Ovary (tissue), 9 donors: ENCODE measurements around the gene EPM2A. TPM values are rescaled to one million over a fixed set of nuclear protein-coding genes. Genes with fewer than 3 reads are reported as not detected.

Experiments used
- DNase-seq, 5 donors: peaks; one replicate each; pipeline ENCODE4 v3.0.0-alpha.2; 2019 to 2020
- H3K27ac ChIP-seq, 2 donors: fragments of 200-600 bp; one replicate each; pipeline versions ENCODE4 v1.5.1 to v1.8.0; 2019 to 2022
- H3K27me3 ChIP-seq: fragments of 200-600 bp; one replicate; pipeline ENCODE4 v1.8.0; 2022
- H3K36me3 ChIP-seq: fragments of 200-600 bp; sonication (generic); one replicate; pipeline ENCODE4 v1.5.1; 2019
- H3K4me1 ChIP-seq: one replicate; pipeline ENCODE4 v1.8.1; 2013; ENCODE audit warnings: mild to moderate bottlenecking, moderate library complexity; ENCODE audit not compliant: insufficient read depth
- H3K4me3 ChIP-seq: fragments of 200-600 bp; sonication (generic); one replicate; pipeline ENCODE4 v1.5.1; 2017
- H3K9me3 ChIP-seq, 2 donors: fragments of 200-600 bp in 1 of 2; sonication (generic) in 1 of 2; one replicate each; pipeline versions ENCODE4 v1.5.1 to v1.8.1; 2013 to 2019; ENCODE audit warnings: mild to moderate bottlenecking in 1 of 2, moderate library complexity in 1 of 2
- EP300 ChIP-seq: sonication (generic); formaldehyde crosslinking; IDR thresholded peaks from one replicate; pipeline ENCODE4 v1.6.1; 2017; ENCODE audit warnings: antibody characterized with exemption
- POLR2A ChIP-seq: fragments of 450-650 bp; IDR thresholded peaks from one replicate; pipeline ENCODE4 v1.6.1; 2017; ENCODE audit warnings: antibody characterized with exemption, mild to moderate bottlenecking, moderate library complexity
- WGBS, 3 donors: extraction: QIAGEN DNeasy Blood & Tissue Kit in 1 of 3; methylation state at CpG; one replicate each; pipeline versions ENCODE4 v1.1.5 to v1.1.7; 2013 to 2017; 5-methylcytosine and 5-hydroxymethylcytosine counted together
- intact Hi-C, 4 donors: fragments of 100-400 bp; cut with DNase I; formaldehyde crosslinking; loops; one replicate each; pipeline versions ENCODE4 v1.11.0 to v1.15.1; 2022 to 2023
- polyA plus RNA-seq, 2 donors: library from polyadenylated mRNA; stranded (reverse); fragments of 200-250 nt in 1 of 2; fragments of 350-450 nt in 1 of 2; fragmentation: Illumina TruSeq in 1 of 2; extraction: RNeasy Lipid Tissue Mini Kit (QIAGEN cat#74804) in 1 of 2; gene quantifications; one replicate each; pipeline ENCODE4 v1.2.3, GENCODE V29; 2013 to 2014
- small RNA-seq: library from RNA; depleted of rRNA; stranded (forward); fragments of <200 nt; gene quantifications from one replicate; pipeline ENCODE3, GENCODE V24; 2016
- total RNA-seq, 7 donors: library from RNA; depleted of rRNA in 2 of 7; stranded (reverse); fragments of >200 nt in 2 of 7; fragmentation: NEBNext Ultra II Directional in 3 of 7; extraction: Animal tissue kit (Norgen Biotek cat#: 25700) in 3 of 7; gene quantifications; one replicate each; pipeline versions ENCODE4 v1.1.0 to v1.2.4, GENCODE V29; 2016 to 2023
- TF ChIP-seq, protein P1 (sequence below), 3 donors: fragments of 450-650 bp in 2 of 3; fragments of 200-600 bp in 1 of 3; IDR thresholded peaks; one replicate each; pipeline versions ENCODE4 v1.5.1 to v1.8.0; 2016 to 2022; ENCODE audit warnings: antibody characterized with exemption in 3 of 3, mild to moderate bottlenecking in 1 of 3
- donor health status: DM: no; HTN: no; CAD: no; lungs with moderate emphysema.
- donor health status: DM: no; HTN: no; CAD: no.
- donor health status: Bipolar disorder and iron deficiency.
- donor health status: DM: yes; HTN: yes; CAD: no.
- donor health status: DM: no; HTN: no; CAD: no.
- donor health status: DM: yes; HTN: yes; CAD: no.

EPM2A gene
- total and polyA plus RNA-seq, 9 donors, result 6.0 to 23.9 (median 17.5) TPM

DNA sequence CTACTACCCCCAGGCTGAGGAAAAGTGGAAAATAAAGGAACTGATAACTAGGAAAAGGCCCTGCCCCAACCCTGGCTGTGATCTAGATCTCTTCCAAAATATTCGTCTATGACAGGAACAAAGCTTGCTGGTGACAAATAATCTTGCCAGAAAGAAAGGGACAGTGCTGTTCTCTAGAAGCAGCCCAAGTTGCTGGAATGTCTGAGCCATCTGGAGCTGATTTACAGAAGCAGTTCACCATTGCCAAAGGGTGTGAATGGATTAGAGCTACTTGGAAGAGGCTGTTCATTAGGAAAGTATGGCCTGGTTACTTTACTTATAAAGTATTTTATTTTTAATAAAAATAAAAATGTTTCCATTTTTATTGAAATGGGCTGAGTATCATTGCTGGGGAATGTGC, 146.3 kb downstream of the EPM2A start:
- intact Hi-C loops, result no loop called here
- no peak for TF ChIP-seq EP300
- TF ChIP-seq, protein P1, sequence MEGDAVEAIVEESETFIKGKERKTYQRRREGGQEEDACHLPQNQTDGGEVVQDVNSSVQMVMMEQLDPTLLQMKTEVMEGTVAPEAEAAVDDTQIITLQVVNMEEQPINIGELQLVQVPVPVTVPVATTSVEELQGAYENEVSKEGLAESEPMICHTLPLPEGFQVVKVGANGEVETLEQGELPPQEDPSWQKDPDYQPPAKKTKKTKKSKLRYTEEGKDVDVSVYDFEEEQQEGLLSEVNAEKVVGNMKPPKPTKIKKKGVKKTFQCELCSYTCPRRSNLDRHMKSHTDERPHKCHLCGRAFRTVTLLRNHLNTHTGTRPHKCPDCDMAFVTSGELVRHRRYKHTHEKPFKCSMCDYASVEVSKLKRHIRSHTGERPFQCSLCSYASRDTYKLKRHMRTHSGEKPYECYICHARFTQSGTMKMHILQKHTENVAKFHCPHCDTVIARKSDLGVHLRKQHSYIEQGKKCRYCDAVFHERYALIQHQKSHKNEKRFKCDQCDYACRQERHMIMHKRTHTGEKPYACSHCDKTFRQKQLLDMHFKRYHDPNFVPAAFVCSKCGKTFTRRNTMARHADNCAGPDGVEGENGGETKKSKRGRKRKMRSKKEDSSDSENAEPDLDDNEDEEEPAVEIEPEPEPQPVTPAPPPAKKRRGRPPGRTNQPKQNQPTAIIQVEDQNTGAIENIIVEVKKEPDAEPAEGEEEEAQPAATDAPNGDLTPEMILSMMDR (IDR thresholded peaks at IDR 0.05), result no peak
- no peak for TF ChIP-seq POLR2A
- H3K36me3 ChIP-seq, result no peaks in the 10 kb centered on the region
- no peaks in the 10 kb centered on the region for H3K4me1 ChIP-seq
- no peak overlapping the region for H3K27ac ChIP-seq
- DNase-seq, result no peak
- H3K9me3 ChIP-seq, result no peaks in the 10 kb centered on the region
- H3K4me3 ChIP-seq, result no peak overlapping the region
- H3K27me3 ChIP-seq, result no peaks in the 10 kb centered on the region
- 70 to 71% (median 70%) methylated on average over 1 of the region's 1 CpG for WGBS, 3 donors

DNA sequence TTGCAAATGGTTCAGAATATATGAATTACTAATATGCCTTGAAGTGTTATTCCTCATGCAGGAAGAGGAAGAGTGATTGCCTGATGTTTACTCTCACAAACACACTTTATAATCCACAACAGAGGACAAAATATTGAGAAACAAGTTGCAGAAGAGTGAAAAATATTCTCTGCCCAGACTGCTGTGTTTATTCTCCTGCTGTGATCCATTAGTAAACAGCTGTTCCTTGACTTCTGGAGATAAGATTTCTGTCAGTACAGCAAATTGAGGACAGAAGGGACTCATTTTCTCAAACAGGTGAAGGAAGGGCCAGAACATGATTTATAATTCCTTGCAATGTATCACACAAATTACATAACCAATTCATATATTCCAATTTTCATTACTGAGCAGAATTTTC, 148.0 kb downstream of the EPM2A start:
- no peak overlapping the region for H3K4me3 ChIP-seq
- no peaks in the 10 kb centered on the region for H3K4me1 ChIP-seq
- no peak for DNase-seq
- no peak overlapping the region for H3K27ac ChIP-seq
- H3K36me3 ChIP-seq, result no peaks in the 10 kb centered on the region
- intact Hi-C loops, result no loop called here
- TF ChIP-seq, protein P1 (IDR thresholded peaks at IDR 0.05), result no peak
- no peak for TF ChIP-seq EP300
- TF ChIP-seq POLR2A, result no peak
- no peaks in the 10 kb centered on the region for H3K9me3 ChIP-seq
- no peaks in the 10 kb centered on the region for H3K27me3 ChIP-seq

DNA sequence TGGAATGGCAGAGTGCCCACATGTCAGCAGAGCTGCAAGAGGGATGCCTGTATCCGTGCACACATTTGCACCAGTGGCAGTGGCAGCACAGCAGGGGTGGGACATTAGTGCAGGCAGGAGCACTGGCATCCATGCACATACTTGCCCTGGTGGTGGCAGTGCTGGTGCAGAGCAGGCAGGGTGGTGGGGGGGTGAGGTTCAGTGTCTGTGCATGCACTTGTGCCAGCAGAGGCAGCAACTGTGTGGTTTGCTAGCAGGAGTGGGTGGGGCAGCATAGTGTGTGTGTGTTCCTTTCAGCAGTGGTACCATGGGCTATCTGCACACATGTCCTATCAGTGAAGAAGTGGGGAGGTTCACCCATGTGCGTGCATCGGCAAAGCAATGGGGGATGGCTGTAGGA, 151.6 kb downstream of the EPM2A start:
- TF ChIP-seq POLR2A (no peak), EP300 (no peak)
- TF ChIP-seq, protein P1 (IDR thresholded peaks at IDR 0.05), result no peak
- Histone ChIP-seq H3K36me3 (no peaks in the 10 kb centered on the region), H3K4me3 (no peak overlapping the region), H3K27ac (no peak overlapping the region), H3K27me3 (no peaks in the 10 kb centered on the region), H3K9me3 (no peaks in the 10 kb centered on the region), H3K4me1 (no peaks in the 10 kb centered on the region)
- no peak for DNase-seq
- WGBS, 3 donors, result 58 to 93% (median 93%) methylated on average over 3 of the region's 3 CpGs
- intact Hi-C loops, result no loop called here

Small RNA genes within 50 kb of the gene (small RNA-seq; reads per million reads assigned to genes)
- not detected for gene AL023806.2

Other genes starting within 250 kb of the EPM2A start
- gene FBXO30, start 79.3 kb upstream of the EPM2A start, total RNA-seq, result 10 to 100 TPM in 3 of 7 donors, 1 to 10 TPM in 4; 5.6 to 13.5 (median 9.7) TPM
- 1 to 10 TPM; 6.9 to 7.1 TPM for gene FBXO30, start 79.3 kb upstream of the EPM2A start, polyA plus RNA-seq
- 10 to 100 TPM; 25.1 to 52.1 (median 31.1) TPM for gene SHPRH, start 228.8 kb upstream of the EPM2A start, total RNA-seq
- 10 to 100 TPM in 1 of 2 donors, 1 to 10 TPM in 1; 9.1 to 10.4 TPM for gene SHPRH, start 228.8 kb upstream of the EPM2A start, polyA plus RNA-seq